Tibial artery (tissue), 4 donors: ENCODE results near the gene CYP2A13.
"Not testable (repeated sequence)": the region's sequence is repeated elsewhere in the genome, so short reads cannot be mapped to it uniquely, and the experiment has no call there.

Experiments
- DNase-seq, 2 donors: peaks; one replicate each; pipeline ENCODE4 v3.0.0-alpha.2; 2019
- H3K27ac ChIP-seq, 2 donors: fragments of 200-600 bp; sonication (generic) in 1 of 2; 1 replicate in 1 of 2; 2 replicates in 1 of 2; pipeline ENCODE4 v1.5.1; 2018 to 2019; ENCODE audit warnings: mild to moderate bottlenecking in 1 of 2
- H3K27me3 ChIP-seq, 2 donors: fragments of 200-600 bp; sonication (generic) in 1 of 2; one replicate each; pipeline versions ENCODE4 v1.5.1 to v1.6.0; 2016 to 2019
- H3K36me3 ChIP-seq, 3 donors: fragments of 200-600 bp; sonication (generic) in 2 of 3; one replicate each; pipeline ENCODE4 v1.5.1; 2016 to 2019; ENCODE audit warnings: mild to moderate bottlenecking in 2 of 3
- H3K4me1 ChIP-seq, 4 donors: fragments of 200-600 bp; sonication (generic) in 2 of 4; 1 replicate in 3 of 4; 2 replicates in 1 of 4; pipeline ENCODE4 v1.5.1; 2016 to 2019
- H3K4me3 ChIP-seq, 2 donors: fragments of 200-600 bp; sonication (generic) in 1 of 2; 1 replicate in 1 of 2; 2 replicates in 1 of 2; pipeline ENCODE4 v1.5.1; 2018 to 2019; ENCODE audit warnings: mild to moderate bottlenecking in 2 of 2
- H3K9me3 ChIP-seq, 3 donors: fragments of 200-600 bp; sonication (generic) in 1 of 3; one replicate each; pipeline ENCODE4 v1.5.1; 2016 to 2019
- CTCF ChIP-seq, 2 experiments: fragments of 200-600 bp in 1 of 2; fragments of 450-650 bp in 1 of 2; IDR thresholded peaks; one replicate each; pipeline ENCODE4 v1.5.1; 2017 to 2019; ENCODE audit warnings: antibody characterized with exemption in 2 of 2, mild to moderate bottlenecking in 1 of 2, moderate library complexity in 1 of 2
- intact Hi-C: fragments of 100-400 bp; cut with DNase I; formaldehyde crosslinking; loops from one replicate; pipeline ENCODE4 v1.15.0; 2023; ENCODE audit warnings: low total_unique reads

The CYP2A13 gene

GRCh38 chr19:41088151-41088550, at the start of gene CYP2A13:
Gene CYP2A13 (plus strand): TSS chr19:41088451. CDS start chr19:41088472, 21 bp downstream.
- no peak within 1 kb of the TSS for H3K4me3 ChIP-seq
- no peak within 1 kb of the TSS for H3K27ac ChIP-seq
- no peak for TF ChIP-seq CTCF (IDR thresholded peaks at IDR 0.05)
- H3K9me3 ChIP-seq = no peaks in the 10 kb centered on the region
- intact Hi-C loops = no loop called here
- DNase-seq = no peak
- peaks cover 0 to 30% of the 10 kb centered on the region in 2 donors for H3K27me3 ChIP-seq
- no peaks in the 10 kb centered on the region for H3K36me3 ChIP-seq
- H3K4me1 ChIP-seq = peaks cover 0 to 2% (median 0%) of the 10 kb centered on the region in 4 donors

GRCh38 chr19:41039806-41040205, 48.4 kb upstream of the CYP2A13 start:
- Histone ChIP-seq H3K36me3 (no peaks in the 10 kb centered on the region), H3K4me1 (no peaks in the 10 kb centered on the region), H3K9me3 (no peaks in the 10 kb centered on the region), H3K27ac (no peak overlapping the region), H3K27me3 (no peaks in the 10 kb centered on the region), H3K4me3 (no peak overlapping the region)
- intact Hi-C loops = no loop called here
- no peak for DNase-seq
- TF ChIP-seq CTCF (IDR thresholded peaks at IDR 0.05) = no peak

- H3K27me3 ChIP-seq, H3K4me1 ChIP-seq, DNase-seq, H3K36me3 ChIP-seq, H3K4me3 ChIP-seq, H3K9me3 ChIP-seq, intact Hi-C loops, H3K27ac ChIP-seq: not testable (repeated sequence)
Observed at GRCh38 chr19:41045095-41045494, 43.2 kb upstream of the CYP2A13 start.

GRCh38 chr19:41050426-41050825, 37.8 kb upstream of the CYP2A13 start:
- H3K27ac ChIP-seq = no peak overlapping the region
- H3K27me3 ChIP-seq = peaks cover 0 to 7% of the 10 kb centered on the region in 2 donors
- no peak overlapping the region for H3K4me3 ChIP-seq
- DNase-seq = no peak
- H3K4me1 ChIP-seq = no peaks in the 10 kb centered on the region
- no peaks in the 10 kb centered on the region for H3K36me3 ChIP-seq
- TF ChIP-seq CTCF (IDR thresholded peaks at IDR 0.05) = no peak
- intact Hi-C loops = no loop called here
- H3K9me3 ChIP-seq = no peaks in the 10 kb centered on the region

GRCh38 chr19:41052162-41052561, 36.1 kb upstream of the CYP2A13 start:
- DNase-seq, intact Hi-C loops, H3K27me3 ChIP-seq: not testable (repeated sequence)

GRCh38 chr19:41053331-41053730, 34.9 kb upstream of the CYP2A13 start:
- H3K4me1 ChIP-seq, H3K4me3 ChIP-seq, H3K9me3 ChIP-seq, DNase-seq, H3K27ac ChIP-seq, H3K27me3 ChIP-seq, H3K36me3 ChIP-seq, intact Hi-C loops: not testable (repeated sequence)

More at GRCh38 chr19:41052162-41052561, 36.1 kb upstream of the CYP2A13 start:
- H3K4me1 ChIP-seq, H3K36me3 ChIP-seq, H3K27ac ChIP-seq, H3K4me3 ChIP-seq, H3K9me3 ChIP-seq: not testable (repeated sequence)

- Histone ChIP-seq H3K4me3 (no peak overlapping the region), H3K27me3 (peaks cover 0 to 3% of the 10 kb centered on the region in 2 donors), H3K9me3 (no peaks in the 10 kb centered on the region), H3K36me3 (no peaks in the 10 kb centered on the region), H3K4me1 (no peaks in the 10 kb centered on the region), H3K27ac (no peak overlapping the region)
- no peak for DNase-seq
- TF ChIP-seq CTCF (IDR thresholded peaks at IDR 0.05) = no peak
- intact Hi-C loops = no loop called here
Observed at GRCh38 chr19:41064974-41065569, 23.2 kb upstream of the CYP2A13 start.
